ENCODE data around the gene HRH3.

HRH3 gene

GRCh38 chr20:62215020-62215990, 4.8 kb downstream of the HRH3 start:
- DNase-seq = no peak

- no peak for DNase-seq
Measured at GRCh38 chr20:62214067-62214466, 6.0 kb downstream of the HRH3 start.

- DNase-seq = no peak
Measured at GRCh38 chr20:62212299-62212698, 7.8 kb downstream of the HRH3 start.

GRCh38 chr20:62211769-62212288, 8.2 kb downstream of the HRH3 start:
- no peak for DNase-seq

GRCh38 chr20:62211216-62211615, 8.9 kb downstream of the HRH3 start:
- DNase-seq = no peak

- no peak for DNase-seq
Measured at GRCh38 chr20:62210496-62210855, 9.6 kb downstream of the HRH3 start.

- no peak for DNase-seq
Measured at GRCh38 chr20:62209850-62210495, 10.1 kb downstream of the HRH3 start.

- no peak for DNase-seq
Measured at GRCh38 chr20:62208795-62209755, 11.0 kb downstream of the HRH3 start.

GRCh38 chr20:62208061-62208794, 11.8 kb downstream of the HRH3 start:
- no peak for DNase-seq

GRCh38 chr20:62206388-62206775, 13.7 kb downstream of the HRH3 start:
- no peak for DNase-seq

- DNase-seq = no peak
Measured at GRCh38 chr20:62205618-62206387, 14.3 kb downstream of the HRH3 start.

- DNase-seq = no peak
Measured at GRCh38 chr20:62203378-62204030, 16.6 kb downstream of the HRH3 start.

- DNase-seq = no peak
Measured at GRCh38 chr20:62202676-62203377, 17.3 kb downstream of the HRH3 start.

GRCh38 chr20:62202083-62202395, 18.0 kb downstream of the HRH3 start:
- DNase-seq = no peak

GRCh38 chr20:62201173-62202082, 18.6 kb downstream of the HRH3 start:
- no peak for DNase-seq

- no peak for DNase-seq
Measured at GRCh38 chr20:62200491-62201172, 19.4 kb downstream of the HRH3 start.

- no peak for DNase-seq
Measured at GRCh38 chr20:62198931-62199330, 21.1 kb downstream of the HRH3 start.

- DNase-seq = no peak
Measured at GRCh38 chr20:62198496-62198895, 21.6 kb downstream of the HRH3 start.

- no peak for DNase-seq
Measured at GRCh38 chr20:62197801-62198200, 22.3 kb downstream of the HRH3 start.
